ENCODE results near the gene RILPL1.
A peak's percentile ranks its signal among the peaks of the same experiment; 100 is the strongest.

The RILPL1 gene

DNA sequence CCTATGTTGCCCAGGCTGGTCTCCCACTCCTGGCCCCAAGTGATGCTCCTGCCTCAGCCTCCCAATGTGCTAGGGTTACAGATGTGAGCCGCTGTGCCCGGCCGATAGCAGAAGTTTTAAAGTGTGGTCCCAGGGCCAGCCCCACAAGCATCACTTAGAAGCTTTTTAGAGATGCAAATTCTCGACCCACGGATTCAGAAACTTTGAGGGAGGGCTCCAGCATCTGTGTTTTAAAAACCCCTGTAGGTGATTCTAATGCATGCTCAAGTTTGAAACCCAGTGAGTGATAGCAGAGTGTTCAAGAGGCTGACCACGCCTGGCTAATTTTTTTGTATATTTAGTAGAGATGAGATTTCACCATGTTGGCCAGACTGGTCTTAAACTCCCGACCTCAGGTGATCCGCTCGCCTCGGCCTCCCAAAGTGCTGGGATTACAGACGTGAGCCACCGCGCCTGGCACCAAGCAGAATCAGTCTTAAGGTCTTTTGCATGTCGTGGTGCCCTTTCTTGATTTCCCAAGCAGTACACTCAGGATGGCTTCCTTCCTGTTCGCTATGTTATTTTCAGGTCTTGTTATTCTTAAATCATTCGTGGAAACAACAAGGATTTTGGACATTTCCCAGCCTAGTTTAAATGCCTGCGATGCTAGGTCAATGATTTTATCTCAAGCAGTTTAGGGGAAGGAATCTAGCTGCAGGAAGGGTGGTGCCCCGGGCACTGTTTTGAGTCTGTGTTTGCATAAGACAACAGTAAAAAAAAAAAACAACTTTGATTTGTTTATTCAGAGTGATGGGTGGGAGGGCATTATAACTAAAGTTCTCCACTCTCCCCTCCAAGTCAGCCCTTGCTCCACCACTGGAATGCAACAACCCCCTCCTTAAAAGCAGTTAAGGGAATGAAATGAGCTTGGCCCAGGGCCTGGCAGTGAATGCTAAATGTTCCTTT lies 87.9 kb downstream of the RILPL1 start:
- POLR2A ChIA-PET, result interaction anchor here (0.6 to 0.7 kb wide), 2 partner anchors 399 to 1068 kb away, joined by 3 to 4 read pairs; no protein-coding TSS in a partner anchor
- peaks cover 3 to 50% (median 24%) of the 10 kb centered on the region in 4 experiments for H3K4me1 ChIP-seq (ENCODE audit: control extremely low read depth in 1 of 4, control insufficient read depth in 4 of 4, insufficient read depth in 4 of 4, low read length in 3 of 4)

DNA sequence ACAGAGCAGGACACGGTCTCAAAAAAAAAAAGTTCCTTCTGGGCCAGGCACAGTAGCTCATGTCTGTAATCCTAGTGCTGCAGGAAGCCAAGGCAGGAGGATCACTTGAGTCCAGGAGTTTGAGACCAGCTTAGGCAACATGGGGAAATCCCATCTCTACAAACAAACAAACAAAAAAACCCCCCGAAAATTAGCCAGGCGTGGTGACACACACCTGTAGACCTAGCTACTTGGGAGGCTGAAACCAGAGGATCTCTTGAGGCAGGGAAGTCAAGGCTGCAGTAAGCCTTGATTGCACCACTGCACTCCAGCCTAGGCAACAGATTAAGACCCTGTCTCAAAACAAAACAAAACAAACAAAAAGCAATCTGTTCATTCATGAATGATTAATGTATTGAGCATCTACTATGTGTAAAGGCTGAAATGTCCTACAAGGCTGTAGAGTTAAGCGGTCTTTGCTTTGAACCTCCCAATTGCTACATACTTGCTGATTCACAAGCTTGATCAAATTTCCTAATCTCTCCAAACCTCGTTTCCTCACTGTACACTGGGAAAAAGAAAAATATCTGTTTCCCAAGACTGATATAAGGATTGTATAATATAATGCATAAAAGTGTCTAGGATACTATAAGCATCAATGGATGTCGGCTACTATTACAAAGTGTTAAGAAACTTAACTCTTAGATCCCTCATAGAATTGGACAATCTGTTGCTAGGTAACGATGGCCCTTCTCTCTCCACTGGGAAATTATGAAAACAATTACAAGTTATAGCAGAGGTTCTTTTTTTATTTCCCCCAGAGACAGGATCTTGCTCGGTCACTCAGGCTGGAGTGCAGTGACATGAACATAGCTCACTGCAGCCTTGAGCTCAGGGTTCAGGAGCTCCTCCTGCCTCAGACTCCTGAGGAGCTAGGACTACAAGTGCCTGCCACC lies 89.2 kb downstream of the RILPL1 start:
- no peak overlapping the region for H3K27ac ChIP-seq (ENCODE audit: insufficient read depth in 1 of 2, low read depth in 1 of 2, low read length in 2 of 2, poor library complexity in 1 of 2, severe bottlenecking in 2 of 2)
- ChIA-PET POLR2A (no interaction called here), CTCF (interaction anchor here (0.9 to 1.1 kb wide), 2 partner anchors 8 to 16 kb away, joined by 4 read pairs; no protein-coding TSS in a partner anchor)
- no peaks in the 10 kb centered on the region for H3K36me3 ChIP-seq (ENCODE audit: control insufficient read depth in 4 of 4, insufficient read depth in 4 of 4, low read length in 3 of 4)
- DNase-seq, result no peak
- peaks cover 3 to 49% (median 23%) of the 10 kb centered on the region in 4 experiments for H3K4me1 ChIP-seq (ENCODE audit: control extremely low read depth in 1 of 4, control insufficient read depth in 4 of 4, insufficient read depth in 4 of 4, low read length in 3 of 4)
- WGBS (ENCODE audit: insufficient coverage), result 95% methylated on average over 5 of the region's 8 CpGs
- no peaks in the 10 kb centered on the region for H3K27me3 ChIP-seq (replicated peaks in 2 of 5; ENCODE audit: control insufficient read depth in 4 of 5, insufficient read depth in 5 of 5, low read length in 4 of 5)
- H3K4me3 ChIP-seq (ENCODE audit: control insufficient read depth in 1 of 7, extremely low read depth in 1 of 7, insufficient read depth in 4 of 7, low read depth in 2 of 7, low read length in 6 of 7), result no peak overlapping the region
- no peaks in the 10 kb centered on the region for H3K9me3 ChIP-seq (ENCODE audit: control extremely low read depth in 1 of 5, control insufficient read depth in 4 of 5, insufficient read depth in 2 of 5, low read depth in 1 of 5, low read length in 4 of 5)

More for the DNA sequence above, 87.9 kb downstream of the RILPL1 start:
- H3K27ac ChIP-seq (ENCODE audit: insufficient read depth in 1 of 2, low read depth in 1 of 2, low read length in 2 of 2, poor library complexity in 1 of 2, severe bottlenecking in 2 of 2), result peak overlapping the region in 1 of 2 experiments; percentile 9
- H3K36me3 ChIP-seq (ENCODE audit: control insufficient read depth in 4 of 4, insufficient read depth in 4 of 4, low read length in 3 of 4), result no peaks in the 10 kb centered on the region
- DNase-seq, result no peak
- H3K27me3 ChIP-seq (replicated peaks in 2 of 5; ENCODE audit: control insufficient read depth in 4 of 5, insufficient read depth in 5 of 5, low read length in 4 of 5), result no peaks in the 10 kb centered on the region
- H3K4me3 ChIP-seq (ENCODE audit: control insufficient read depth in 1 of 7, extremely low read depth in 1 of 7, insufficient read depth in 4 of 7, low read depth in 2 of 7, low read length in 6 of 7), result no peak overlapping the region
- WGBS (ENCODE audit: insufficient coverage), result 62% methylated on average over 13 of the region's 18 CpGs
- CTCF ChIA-PET, result interaction anchor here (0.9 to 4.4 kb wide), 3 partner anchors 9 to 14 kb away, joined by 4 to 19 read pairs (median 4); partner anchors contain the start of gene RILPL2
- H3K9me3 ChIP-seq (ENCODE audit: control extremely low read depth in 1 of 5, control insufficient read depth in 4 of 5, insufficient read depth in 2 of 5, low read depth in 1 of 5, low read length in 4 of 5), result no peaks in the 10 kb centered on the region

DNA sequence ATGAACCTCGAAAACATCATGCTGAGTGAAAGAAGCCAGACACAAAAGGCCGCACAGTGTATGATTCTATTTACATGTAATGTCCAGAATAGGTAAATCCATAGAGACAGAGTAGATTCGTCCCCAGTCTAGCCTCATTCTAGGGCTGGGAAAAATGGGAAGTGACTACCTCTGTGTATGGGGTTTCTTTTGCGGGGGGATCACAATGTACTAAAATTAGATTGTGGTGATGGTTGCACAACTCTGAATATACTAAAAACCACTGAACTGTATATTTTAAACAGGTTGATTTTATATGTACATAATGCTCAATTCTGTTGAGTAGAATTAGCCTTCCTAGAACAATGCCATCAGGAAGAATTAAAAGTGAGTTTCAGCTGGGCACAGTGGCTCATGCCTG lies 90.7 kb downstream of the RILPL1 start:
- DNase-seq, result peak in 1 of 3 donors; percentile 38
- Histone ChIP-seq H3K27ac (ENCODE audit: insufficient read depth in 1 of 2, low read depth in 1 of 2, low read length in 2 of 2, poor library complexity in 1 of 2, severe bottlenecking in 2 of 2) (no peak overlapping the region), H3K27me3 (replicated peaks in 2 of 5; ENCODE audit: control insufficient read depth in 4 of 5, insufficient read depth in 5 of 5, low read length in 4 of 5) (no peaks in the 10 kb centered on the region), H3K4me3 (ENCODE audit: control insufficient read depth in 1 of 7, extremely low read depth in 1 of 7, insufficient read depth in 4 of 7, low read depth in 2 of 7, low read length in 6 of 7) (no peak overlapping the region), H3K36me3 (ENCODE audit: control insufficient read depth in 4 of 4, insufficient read depth in 4 of 4, low read length in 3 of 4) (no peaks in the 10 kb centered on the region), H3K4me1 (ENCODE audit: control extremely low read depth in 1 of 4, control insufficient read depth in 4 of 4, insufficient read depth in 4 of 4, low read length in 3 of 4) (peaks cover 3 to 41% (median 15%) of the 10 kb centered on the region in 4 experiments), H3K9me3 (ENCODE audit: control extremely low read depth in 1 of 5, control insufficient read depth in 4 of 5, insufficient read depth in 2 of 5, low read depth in 1 of 5, low read length in 4 of 5) (no peaks in the 10 kb centered on the region)
- ChIA-PET POLR2A (no interaction called here), CTCF (interaction anchor here (0.8 kb wide), 1 partner anchor 9 kb away, joined by 3 read pairs; no protein-coding TSS in a partner anchor)
- 67% methylated on average over 3 of the region's 4 CpGs for WGBS (ENCODE audit: insufficient coverage)

DNA sequence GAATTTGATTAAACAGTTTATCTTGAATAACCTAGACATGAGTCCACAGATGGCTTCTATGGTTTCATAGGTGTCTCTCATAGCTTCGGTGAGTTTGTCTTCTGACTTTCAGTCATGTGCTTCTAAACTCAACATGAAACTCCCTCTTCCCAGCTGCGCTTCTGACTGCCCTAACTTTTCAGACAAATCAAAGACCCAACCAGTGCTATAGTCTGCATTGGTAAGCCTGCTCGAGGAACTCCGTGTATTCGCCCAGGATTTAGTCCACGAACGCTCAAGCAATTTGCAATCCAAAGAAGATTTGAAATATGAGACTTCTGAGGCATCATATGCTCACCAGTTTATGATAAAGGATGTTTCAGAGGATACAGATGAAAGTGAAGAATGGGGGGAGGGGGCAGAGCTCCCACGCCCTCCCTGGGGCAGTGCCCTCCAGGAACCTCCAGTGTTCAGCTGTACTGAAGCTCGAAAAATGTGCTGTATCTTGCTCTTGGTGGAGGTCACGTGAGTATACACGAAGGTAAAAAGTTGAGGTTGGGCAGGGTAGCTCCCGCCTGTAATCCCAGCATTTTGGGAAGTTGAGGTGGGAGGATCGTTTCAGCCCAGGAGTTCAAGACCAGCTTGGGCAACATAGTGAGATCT lies 91.9 kb downstream of the RILPL1 start:
- Histone ChIP-seq H3K27me3 (replicated peaks in 2 of 5; ENCODE audit: control insufficient read depth in 4 of 5, insufficient read depth in 5 of 5, low read length in 4 of 5) (no peaks in the 10 kb centered on the region), H3K27ac (ENCODE audit: insufficient read depth in 1 of 2, low read depth in 1 of 2, low read length in 2 of 2, poor library complexity in 1 of 2, severe bottlenecking in 2 of 2) (no peak overlapping the region), H3K4me1 (ENCODE audit: control extremely low read depth in 1 of 4, control insufficient read depth in 4 of 4, insufficient read depth in 4 of 4, low read length in 3 of 4) (peaks cover 3 to 50% (median 19%) of the 10 kb centered on the region in 4 experiments), H3K9me3 (ENCODE audit: control extremely low read depth in 1 of 5, control insufficient read depth in 4 of 5, insufficient read depth in 2 of 5, low read depth in 1 of 5, low read length in 4 of 5) (no peaks in the 10 kb centered on the region), H3K36me3 (ENCODE audit: control insufficient read depth in 4 of 4, insufficient read depth in 4 of 4, low read length in 3 of 4) (no peaks in the 10 kb centered on the region), H3K4me3 (ENCODE audit: control insufficient read depth in 1 of 7, extremely low read depth in 1 of 7, insufficient read depth in 4 of 7, low read depth in 2 of 7, low read length in 6 of 7) (no peak overlapping the region)
- ChIA-PET CTCF (no interaction called here), POLR2A (interaction anchor here (0.6 kb wide), 1 partner anchor 11 kb away, joined by 4 read pairs; no protein-coding TSS in a partner anchor)
- DNase-seq, result no peak
- 96% methylated on average over 8 of the region's 13 CpGs for WGBS (ENCODE audit: insufficient coverage)

DNA sequence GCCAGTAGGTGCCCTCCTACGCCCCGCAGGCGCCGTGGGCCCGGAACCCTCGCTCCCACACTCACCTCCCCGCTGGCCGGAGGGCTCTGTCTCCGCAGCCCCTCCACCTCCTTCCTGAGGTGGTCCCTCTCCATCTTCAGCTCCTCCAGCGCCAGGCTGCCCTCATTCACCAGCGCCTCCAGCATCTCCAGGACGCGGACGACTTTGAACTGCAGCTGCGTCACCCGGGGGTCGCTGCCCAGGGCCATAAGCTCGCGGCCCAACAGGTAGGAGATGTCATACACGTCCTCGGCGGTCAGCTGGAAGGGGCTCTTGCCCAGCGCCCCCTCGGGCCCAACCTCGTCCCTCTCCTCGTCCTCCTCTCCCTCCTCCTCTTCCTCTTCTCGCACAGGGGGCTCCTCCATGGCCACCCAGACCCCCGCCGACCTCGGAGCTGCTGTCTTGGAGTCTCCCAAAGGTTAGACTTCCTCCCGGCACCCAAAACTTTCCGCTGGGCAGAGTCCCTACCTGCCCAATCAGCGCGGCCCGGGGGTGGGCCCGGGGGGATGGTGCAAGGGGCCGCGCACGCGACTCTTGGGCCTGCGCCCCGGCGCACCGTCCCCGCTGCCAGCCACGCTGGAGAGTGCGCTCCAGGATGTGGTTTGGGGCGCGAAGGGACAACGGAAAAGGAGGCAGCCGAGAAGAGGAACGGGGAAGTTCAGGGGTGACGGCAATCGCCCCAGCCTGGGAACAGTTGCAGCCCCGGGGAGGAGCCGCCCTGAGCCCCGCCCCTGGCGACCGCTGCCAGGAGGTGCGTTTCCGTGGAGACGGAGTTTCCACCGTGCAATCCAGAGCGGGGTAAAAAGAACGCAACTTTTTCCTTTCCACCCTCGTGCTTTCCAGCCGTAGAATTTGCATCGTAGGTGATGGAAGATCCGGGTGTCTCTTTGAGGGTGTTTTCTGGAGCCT lies 97.2 kb downstream of the RILPL1 start, which contains the start of gene RILPL2:
Gene RILPL2, minus strand, starts transcription at position 668 of the 948 bp plus-strand sequence. Its CDS starts 264 bp downstream, at position 404.
- H3K27ac ChIP-seq (ENCODE audit: insufficient read depth in 1 of 2, low read depth in 1 of 2, low read length in 2 of 2, poor library complexity in 1 of 2, severe bottlenecking in 2 of 2), result peak within 1 kb of the TSS; percentile 90 to 94
- H3K4me3 ChIP-seq (ENCODE audit: control insufficient read depth in 1 of 7, extremely low read depth in 1 of 7, insufficient read depth in 4 of 7, low read depth in 2 of 7, low read length in 6 of 7), result peak within 1 kb of the TSS; percentile 60 to 97 (median 86)
- peaks cover 14 to 52% (median 44%) of the 10 kb centered on the region in 4 experiments for H3K4me1 ChIP-seq (ENCODE audit: control extremely low read depth in 1 of 4, control insufficient read depth in 4 of 4, insufficient read depth in 4 of 4, low read length in 3 of 4)
- peaks cover 0 to 6% (median 3%) of the 10 kb centered on the region in 4 experiments for H3K36me3 ChIP-seq (ENCODE audit: control insufficient read depth in 4 of 4, insufficient read depth in 4 of 4, low read length in 3 of 4)
- H3K27me3 ChIP-seq (replicated peaks in 2 of 5; ENCODE audit: control insufficient read depth in 4 of 5, insufficient read depth in 5 of 5, low read length in 4 of 5), result no peaks in the 10 kb centered on the region
- ChIA-PET POLR2A (interaction anchor here (0.6 to 1.4 kb wide), 7 partner anchors 10 to 45 kb away, joined by 3 to 8 read pairs (median 4); partner anchors contain the start of gene SNRNP35), CTCF (interaction anchor here (0.8 to 4.0 kb wide), 8 partner anchors 9 to 140 kb away, joined by 3 to 19 read pairs (median 4); partner anchors contain the start of gene KMT5A)
- no peaks in the 10 kb centered on the region for H3K9me3 ChIP-seq (ENCODE audit: control extremely low read depth in 1 of 5, control insufficient read depth in 4 of 5, insufficient read depth in 2 of 5, low read depth in 1 of 5, low read length in 4 of 5)
- 0% methylated on average over 54 of the region's 69 CpGs for WGBS (ENCODE audit: insufficient coverage)
- peak; percentile 95 to 98 (median 97) for DNase-seq

Data from common myeloid progenitor, CD34-positive (primary cell).